Pulmonary artery endothelial cell (primary cell): ENCODE data around the gene COL18A1. TPM values are rescaled to one million over a fixed set of nuclear protein-coding genes. Genes with fewer than 3 reads are reported as not detected.

Source experiments
- DNase-seq: peaks from one replicate; pipeline ENCODE4 v3.0.0-alpha.2; 2011; ENCODE audit warnings: low read depth, low spot score
- total RNA-seq: library from RNA; depleted of rRNA; stranded (reverse); fragments of >200 nt; gene quantifications from 2 replicates; pipeline ENCODE4 v1.2.3, GENCODE V29; 2014

COL18A1 gene
- total RNA-seq, 1 donor from 2014 or later: 164 TPM

- no peak for DNase-seq
These were observed 63.3 kb downstream of the COL18A1 start for GRCh38 chr21:45468051-45468970.

GRCh38 chr21:45468971-45469272 lies 64.0 kb downstream of the COL18A1 start:
- no peak for DNase-seq

- no peak for DNase-seq
These were observed 64.5 kb downstream of the COL18A1 start for GRCh38 chr21:45469273-45470086.

GRCh38 chr21:45470087-45470515 lies 65.1 kb downstream of the COL18A1 start:
- DNase-seq: no peak

GRCh38 chr21:45470773-45471524 lies 66.0 kb downstream of the COL18A1 start:
- DNase-seq: peak; percentile 57

GRCh38 chr21:45471525-45472221 lies 66.7 kb downstream of the COL18A1 start:
- DNase-seq: no peak

GRCh38 chr21:45472445-45473365 lies 67.7 kb downstream of the COL18A1 start:
- no peak for DNase-seq

GRCh38 chr21:45473496-45474322 lies 68.7 kb downstream of the COL18A1 start:
- no peak for DNase-seq

GRCh38 chr21:45474323-45474950 lies 69.5 kb downstream of the COL18A1 start:
- DNase-seq: no peak

GRCh38 chr21:45475004-45475685 lies 70.2 kb downstream of the COL18A1 start:
- DNase-seq: no peak

- no peak for DNase-seq
These were observed 71.0 kb downstream of the COL18A1 start for GRCh38 chr21:45475797-45476570.

GRCh38 chr21:45476582-45476981 lies 71.6 kb downstream of the COL18A1 start:
- DNase-seq: no peak

- no peak for DNase-seq
These were observed 72.5 kb downstream of the COL18A1 start for GRCh38 chr21:45477176-45478114.

- peak; percentile 20 for DNase-seq
These were observed 73.3 kb downstream of the COL18A1 start for GRCh38 chr21:45478115-45478801.

- no peak for DNase-seq
These were observed 74.1 kb downstream of the COL18A1 start for GRCh38 chr21:45478816-45479669.
